HG02610 (cell line): Measurements from ENCODE around the gene ACP4.
"Not testable (repeated sequence)": the region's sequence is repeated elsewhere in the genome, so short reads cannot be mapped to it uniquely, and the experiment has no call there.

Source experiments
- ATAC-seq: cut with Tn5 transposase; IDR thresholded peaks from one replicate; pipeline ENCODE4 v1.9.1; 2021; ENCODE audit warnings: mild to moderate bottlenecking, moderate library complexity; ENCODE audit not compliant: unreplicated experiment

ACP4 gene

GRCh38 chr19:50796634-50797428 lies 6.6 kb downstream of the ACP4 start:
- ATAC-seq = no peak

DNA sequence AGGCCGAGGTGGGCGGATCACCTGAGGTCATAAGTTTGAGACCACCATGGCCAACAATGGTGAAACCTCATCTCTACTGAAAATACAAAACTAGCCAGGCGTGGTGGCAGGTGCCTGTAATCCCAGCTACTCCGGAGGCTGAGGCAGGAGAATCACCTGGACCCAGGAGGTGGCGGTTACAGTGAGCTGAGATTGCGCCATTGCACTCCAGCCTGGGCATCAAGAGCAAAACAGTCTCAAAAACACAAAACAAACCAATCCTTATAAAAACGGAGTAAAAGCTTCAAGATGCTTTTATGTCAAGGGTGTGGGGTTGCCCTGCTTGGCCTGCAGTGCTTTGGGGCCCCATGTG lies 7.2 kb downstream of the ACP4 start:
- ATAC-seq = no peak

GRCh38 chr19:50797781-50798658 lies 7.8 kb downstream of the ACP4 start:
- no peak for ATAC-seq

- no peak for ATAC-seq
Observed at GRCh38 chr19:50798659-50799546, 8.7 kb downstream of the ACP4 start.

GRCh38 chr19:50799547-50799851 lies 9.3 kb downstream of the ACP4 start:
- no peak for ATAC-seq

- ATAC-seq = no peak
Observed at GRCh38 chr19:50801107-50801506, 10.9 kb downstream of the ACP4 start.

DNA sequence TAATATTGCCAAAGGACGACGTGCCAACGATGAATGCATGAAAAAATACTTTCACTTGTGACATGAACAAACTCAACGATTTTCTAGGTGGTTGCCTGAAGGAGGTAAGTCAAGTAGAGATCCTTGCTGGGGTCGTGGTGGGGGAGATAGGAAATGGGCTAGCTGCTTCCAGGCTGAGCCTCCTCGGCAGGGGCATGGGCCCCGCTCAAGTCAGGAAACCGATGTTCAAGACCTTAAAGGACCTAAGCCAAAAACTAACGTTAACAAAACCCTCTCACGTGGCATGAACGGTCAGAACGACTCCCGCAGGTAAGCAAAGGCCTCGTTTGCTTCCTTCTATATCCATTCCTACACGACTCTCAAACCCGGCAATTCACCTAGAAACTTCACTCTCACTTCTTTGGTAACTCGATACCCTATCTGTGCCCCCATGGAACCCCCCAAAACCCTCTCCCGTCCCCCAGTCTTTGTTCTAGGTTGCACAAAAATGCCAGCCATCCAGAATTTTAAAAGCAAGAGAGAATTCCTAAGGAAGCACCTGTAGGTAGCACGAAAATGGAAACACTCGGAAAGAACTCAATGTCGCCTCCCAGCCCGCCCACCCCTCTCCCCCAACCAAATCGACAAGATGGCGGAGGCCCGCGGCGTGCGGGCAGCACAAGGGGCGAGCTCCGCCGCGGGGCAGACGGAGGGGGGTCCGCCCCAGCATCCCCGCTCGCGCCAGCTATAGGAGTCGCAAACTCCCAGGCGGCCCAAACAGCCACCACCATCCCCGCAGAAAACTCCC lies 13.6 kb downstream of the ACP4 start:
- ATAC-seq = peak; percentile 2

DNA sequence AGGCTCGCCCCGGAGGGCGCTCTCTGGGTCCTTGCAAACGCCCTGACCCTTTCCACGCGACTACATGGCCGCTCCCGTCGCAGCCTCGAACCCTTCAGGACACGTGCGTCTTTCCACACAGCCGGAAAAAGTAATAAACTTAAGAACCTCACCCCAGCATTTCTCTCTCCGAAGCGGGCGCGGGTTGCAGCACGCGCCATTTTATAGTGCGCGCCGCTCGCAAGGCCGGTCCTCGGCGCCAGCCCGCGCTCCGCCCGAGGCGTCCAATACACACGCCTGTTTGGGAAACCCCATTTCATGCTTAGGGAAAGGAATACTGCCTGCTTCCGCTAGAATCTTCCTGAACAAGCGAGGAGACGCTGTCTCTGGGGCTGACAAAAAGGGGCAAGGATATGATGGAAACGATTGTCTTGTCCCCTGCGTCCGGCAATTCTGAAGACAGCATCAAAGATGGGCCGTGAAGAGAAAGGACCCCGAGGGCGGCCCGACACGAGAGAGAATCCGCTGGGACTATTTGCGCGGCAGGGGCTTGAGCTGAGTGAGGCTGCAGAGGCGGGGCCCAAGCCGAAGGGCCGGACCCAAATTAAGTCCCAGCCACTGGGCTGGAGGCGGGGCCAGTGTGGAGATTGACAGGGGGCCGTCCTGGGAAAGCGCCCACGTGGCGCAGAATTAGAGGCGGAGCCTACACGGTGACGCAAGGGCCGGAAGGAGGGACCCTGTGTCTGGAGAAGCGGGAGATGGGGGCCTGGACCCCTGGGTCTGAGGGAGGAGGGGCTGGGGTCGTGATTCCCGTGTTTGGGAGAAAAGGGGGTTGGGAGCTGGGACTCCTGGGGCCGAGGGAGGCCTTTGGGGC lies 14.4 kb downstream of the ACP4 start:
- peak; percentile 92 for ATAC-seq

- no peak for ATAC-seq
Observed at GRCh38 chr19:50808856-50809255, 18.6 kb downstream of the ACP4 start.

- ATAC-seq = not testable (repeated sequence)
Observed at GRCh38 chr19:50811622-50812238, 21.5 kb downstream of the ACP4 start.

- no peak for ATAC-seq
Observed at GRCh38 chr19:50812474-50812873, 22.3 kb downstream of the ACP4 start.

DNA sequence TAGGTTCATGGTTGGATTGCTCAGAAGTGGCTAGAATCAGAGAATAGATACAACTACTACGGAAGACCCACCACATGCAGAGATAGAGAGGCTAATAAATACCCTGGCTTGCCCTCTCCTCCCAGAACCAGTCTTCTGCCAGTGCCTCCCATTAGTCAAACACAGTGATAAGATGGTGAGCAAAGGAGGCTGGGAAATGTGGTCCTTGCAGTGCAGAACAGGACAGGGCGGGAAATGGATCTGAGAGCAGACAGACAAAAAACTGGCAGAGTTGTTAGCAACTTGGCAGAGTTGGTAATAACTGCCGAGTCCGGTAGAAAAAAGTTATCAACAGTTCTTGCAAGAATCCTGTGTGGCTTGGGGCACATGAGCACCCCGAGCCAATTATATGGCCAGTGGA lies 24.7 kb downstream of the ACP4 start:
- no peak for ATAC-seq

DNA sequence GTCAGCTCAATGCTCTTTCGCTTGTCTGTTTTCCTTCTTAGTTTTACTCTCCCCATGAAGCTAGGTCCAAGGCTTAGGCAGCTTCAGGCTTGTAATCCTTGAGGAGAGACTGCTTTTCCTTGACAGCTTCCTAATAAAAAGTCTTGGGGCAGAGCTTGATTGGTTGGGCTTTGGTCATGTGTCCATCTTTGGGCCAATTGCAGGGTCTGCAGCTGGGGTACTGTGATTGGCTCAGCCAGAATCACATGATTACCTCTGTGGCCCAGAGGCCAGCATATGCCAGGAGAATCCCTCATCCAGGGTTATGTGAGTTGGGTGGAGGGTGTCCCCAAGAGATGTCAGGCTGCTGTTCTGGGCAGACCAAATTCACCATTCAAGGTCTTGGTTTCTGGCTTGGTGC lies 25.2 kb downstream of the ACP4 start:
- no peak for ATAC-seq

- peak; percentile 52 for ATAC-seq
Observed at GRCh38 chr19:50817941-50818858, 28.0 kb downstream of the ACP4 start.

DNA sequence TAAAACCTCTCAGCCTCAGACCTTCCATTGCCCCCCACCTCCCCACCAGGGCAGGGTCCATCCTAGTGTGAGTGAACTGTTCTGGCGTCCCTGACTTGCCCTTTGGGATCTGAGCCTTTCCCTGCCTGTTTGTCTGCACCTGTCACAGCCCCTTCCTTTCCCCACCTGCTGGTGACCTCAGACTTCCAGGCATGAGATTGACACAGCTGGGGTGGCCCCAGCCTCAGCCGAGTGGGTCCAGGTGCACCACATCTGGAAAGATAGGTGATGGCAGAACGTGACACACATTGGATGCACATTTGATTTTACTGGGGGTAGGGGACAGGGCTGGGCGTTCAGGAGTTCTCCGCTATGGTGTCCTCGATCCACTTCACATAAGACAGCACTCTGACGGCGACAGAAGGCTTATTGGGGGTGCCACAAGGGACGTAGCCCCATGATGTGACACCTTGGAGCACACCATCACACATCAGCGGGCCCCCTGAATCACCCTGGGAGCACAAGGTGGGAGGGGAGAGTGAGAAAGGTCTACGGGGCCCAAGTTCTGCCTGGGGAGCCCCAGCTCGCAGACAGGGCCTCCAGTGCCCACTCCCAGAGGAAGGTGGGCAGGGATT lies 28.8 kb downstream of the ACP4 start:
- no peak for ATAC-seq

GRCh38 chr19:50819636-50820035 lies 29.4 kb downstream of the ACP4 start:
- no peak for ATAC-seq

DNA sequence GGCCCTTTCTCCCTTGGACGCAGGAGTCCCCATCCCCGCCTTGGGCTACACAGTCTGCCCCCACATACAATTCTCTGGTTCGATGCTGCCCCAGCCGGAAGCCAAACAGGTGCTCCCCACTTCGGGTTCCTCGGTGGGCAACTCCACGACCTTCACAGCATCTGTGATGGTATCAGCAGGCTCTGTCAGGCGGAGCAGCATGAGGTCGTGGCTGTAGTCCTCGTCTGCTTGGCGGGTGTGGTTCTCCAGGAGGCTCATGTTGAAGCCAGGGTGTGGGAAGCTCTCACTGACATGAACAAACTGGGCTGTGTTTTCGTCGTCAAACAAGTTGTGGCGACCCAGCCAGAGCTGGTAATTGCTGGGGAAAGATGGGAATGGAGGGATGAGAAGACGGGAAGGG lies 29.9 kb downstream of the ACP4 start:
- ATAC-seq = no peak
